HG03064 (cell line): ENCODE measurements around the gene HDAC7.

ENCODE experiments used
- ATAC-seq: cut with Tn5 transposase; IDR thresholded peaks from one replicate; pipeline ENCODE4 v1.9.1; 2021; ENCODE audit warnings: low read depth; ENCODE audit not compliant: unreplicated experiment

HDAC7 gene

GRCh38 chr12:47736877-47737676 is 82.6 kb downstream of the HDAC7 start:
- no peak for ATAC-seq

- ATAC-seq: no peak
These were observed 83.5 kb downstream of the HDAC7 start for GRCh38 chr12:47736216-47736615.

GRCh38 chr12:47735649-47736048 is 84.1 kb downstream of the HDAC7 start:
- no peak for ATAC-seq

GRCh38 chr12:47734725-47735480 is 84.8 kb downstream of the HDAC7 start:
- ATAC-seq: no peak

GRCh38 chr12:47733142-47733541 is 86.6 kb downstream of the HDAC7 start:
- no peak for ATAC-seq
